HG03159 (cell line): ENCODE measurements around the gene KRTAP10-1.

Source experiments
- ATAC-seq: cut with Tn5 transposase; IDR thresholded peaks from one replicate; pipeline ENCODE4 v1.9.1; 2021; ENCODE audit warnings: mild to moderate bottlenecking, moderate library complexity; ENCODE audit not compliant: unreplicated experiment

Gene KRTAP10-1

DNA sequence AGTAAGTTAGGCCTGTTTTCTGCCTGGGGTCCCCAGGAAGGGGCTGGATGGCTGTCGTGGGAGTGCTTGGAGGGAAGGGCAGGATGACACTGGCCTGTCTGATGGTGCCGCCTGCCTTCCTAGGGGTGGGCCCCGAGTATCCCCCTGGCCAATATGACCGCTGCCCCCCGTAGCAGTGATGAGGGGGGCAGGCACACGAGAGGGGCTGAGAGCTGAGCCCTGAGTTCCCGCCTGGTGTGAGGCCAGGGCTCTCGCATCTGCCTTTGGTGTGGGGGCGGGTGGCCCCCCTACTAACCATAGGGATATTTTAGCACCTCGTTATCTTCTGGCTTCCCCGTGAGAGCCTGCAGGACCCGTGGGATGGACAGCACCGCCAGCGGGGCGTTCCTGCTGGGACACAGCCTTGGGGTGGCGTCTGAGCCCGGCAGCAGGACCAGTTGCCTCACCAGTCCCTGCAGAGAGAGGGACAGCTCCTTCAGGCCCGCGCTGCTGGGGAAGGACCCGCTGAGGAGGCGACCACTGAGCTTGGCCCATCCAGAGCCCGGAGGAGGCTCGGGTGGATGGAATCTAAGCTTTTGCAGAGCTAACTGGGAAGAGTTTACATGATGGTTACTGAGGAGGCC lies 10.4 kb downstream of the KRTAP10-1 start:
- ATAC-seq, result no peak

DNA sequence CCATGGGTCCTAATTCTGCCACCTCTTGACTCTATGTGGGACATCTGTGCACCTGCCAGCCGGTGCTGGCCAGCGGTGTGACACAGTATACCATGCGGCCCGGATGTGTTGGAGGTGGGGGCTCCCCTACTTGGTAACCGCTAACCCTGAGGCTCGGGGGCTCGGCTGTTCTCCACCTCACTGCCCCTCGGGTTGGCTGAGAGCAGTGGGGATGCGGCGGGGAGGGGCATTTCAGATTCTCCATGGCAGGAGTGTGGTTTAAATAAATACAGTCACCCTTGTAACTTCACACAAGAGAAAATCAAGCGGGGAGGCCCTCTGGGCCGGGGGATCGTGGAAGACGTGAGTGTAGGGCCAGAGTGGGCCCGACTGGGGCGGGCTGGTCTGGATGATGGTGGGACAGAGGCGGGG lies 11.0 kb downstream of the KRTAP10-1 start:
- ATAC-seq, result no peak

DNA sequence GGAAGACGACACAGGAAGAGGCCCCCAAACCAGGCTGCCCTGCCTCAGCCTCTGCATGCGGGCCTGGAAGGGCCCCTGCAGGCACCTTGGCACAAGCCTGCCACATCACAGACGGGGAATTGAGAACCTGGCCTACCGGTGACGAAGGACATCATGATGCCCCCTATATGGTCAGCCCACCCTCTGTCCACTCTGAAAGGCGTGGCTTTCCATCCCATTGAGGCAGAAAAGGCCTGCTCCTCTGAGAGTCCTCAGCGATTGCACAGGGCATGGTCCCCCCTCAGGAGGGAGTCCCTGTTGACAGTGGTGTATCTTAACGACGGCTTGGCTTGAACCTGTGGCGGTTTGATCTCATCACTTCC lies 11.4 kb downstream of the KRTAP10-1 start:
- ATAC-seq, result no peak

DNA sequence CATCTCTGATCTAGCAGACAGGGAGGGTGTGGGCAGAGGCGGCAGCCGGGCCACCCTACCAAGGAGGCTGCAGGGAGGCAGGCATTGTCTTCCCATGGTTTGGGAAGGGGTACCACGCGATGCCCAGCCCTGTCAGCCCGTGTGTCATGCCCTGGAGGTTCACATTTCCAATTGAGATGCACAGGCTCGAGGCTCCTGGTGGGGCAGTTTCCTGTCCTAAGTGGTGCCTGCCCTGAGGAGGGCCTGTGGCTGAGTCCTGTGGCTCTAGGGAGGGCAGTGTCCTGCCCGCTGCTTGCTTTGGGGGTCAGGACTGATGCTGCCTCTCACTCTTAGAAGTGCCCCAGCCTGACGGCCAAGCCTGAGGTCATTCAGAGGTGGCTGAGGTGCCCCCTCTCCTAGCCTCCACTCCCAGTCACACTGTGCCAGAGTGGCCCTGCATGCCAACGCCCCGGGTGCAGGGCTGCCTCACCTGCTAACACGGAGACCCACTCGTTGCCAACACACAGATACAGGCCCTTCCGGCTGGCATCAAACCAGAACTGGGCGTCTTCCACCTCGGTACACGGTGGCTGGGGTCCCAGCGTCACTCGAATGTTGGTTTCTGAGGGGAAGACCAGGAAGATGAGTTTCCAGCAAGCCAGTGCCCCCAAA lies 11.9 kb downstream of the KRTAP10-1 start:
- ATAC-seq, result no peak

DNA sequence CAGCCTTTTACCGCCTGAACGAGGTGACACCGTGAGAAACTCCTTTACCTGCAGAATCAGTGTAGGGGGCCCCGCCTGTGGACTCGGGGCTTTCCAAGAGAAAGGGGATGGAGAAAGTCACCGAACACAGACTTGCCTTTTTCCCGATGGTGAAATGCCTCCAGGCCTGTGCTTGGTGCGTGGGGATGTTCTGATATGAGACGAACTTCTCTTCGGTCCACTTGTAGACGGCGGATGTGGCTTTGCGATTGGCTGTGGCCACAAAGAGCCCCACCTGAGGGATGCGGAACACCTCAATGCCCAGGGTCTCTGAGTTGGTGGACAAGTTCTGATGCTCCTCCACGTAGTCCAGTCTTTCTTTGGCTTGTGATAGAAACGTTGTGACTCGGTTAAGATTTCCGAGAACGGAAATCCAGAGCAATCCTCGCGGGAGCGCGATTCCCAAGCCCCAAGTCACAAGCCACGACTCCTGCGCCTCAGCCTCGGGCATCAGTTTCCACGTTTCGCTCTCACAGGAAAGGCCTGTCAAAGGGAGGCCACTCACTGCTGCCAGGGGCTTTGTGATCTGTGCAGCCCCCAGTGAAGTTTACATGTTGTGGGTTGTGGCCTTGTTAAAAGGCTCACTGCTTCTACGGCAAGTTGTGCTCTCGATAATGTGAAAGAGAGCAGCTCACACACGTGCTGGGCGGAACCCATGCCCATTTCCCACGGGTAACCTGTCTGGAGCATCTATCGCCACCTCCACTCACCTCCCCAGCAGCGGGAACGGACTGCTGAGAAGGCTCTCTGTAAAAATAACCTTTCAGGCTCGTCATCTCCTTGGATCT lies 12.6 kb downstream of the KRTAP10-1 start:
- no peak for ATAC-seq

DNA sequence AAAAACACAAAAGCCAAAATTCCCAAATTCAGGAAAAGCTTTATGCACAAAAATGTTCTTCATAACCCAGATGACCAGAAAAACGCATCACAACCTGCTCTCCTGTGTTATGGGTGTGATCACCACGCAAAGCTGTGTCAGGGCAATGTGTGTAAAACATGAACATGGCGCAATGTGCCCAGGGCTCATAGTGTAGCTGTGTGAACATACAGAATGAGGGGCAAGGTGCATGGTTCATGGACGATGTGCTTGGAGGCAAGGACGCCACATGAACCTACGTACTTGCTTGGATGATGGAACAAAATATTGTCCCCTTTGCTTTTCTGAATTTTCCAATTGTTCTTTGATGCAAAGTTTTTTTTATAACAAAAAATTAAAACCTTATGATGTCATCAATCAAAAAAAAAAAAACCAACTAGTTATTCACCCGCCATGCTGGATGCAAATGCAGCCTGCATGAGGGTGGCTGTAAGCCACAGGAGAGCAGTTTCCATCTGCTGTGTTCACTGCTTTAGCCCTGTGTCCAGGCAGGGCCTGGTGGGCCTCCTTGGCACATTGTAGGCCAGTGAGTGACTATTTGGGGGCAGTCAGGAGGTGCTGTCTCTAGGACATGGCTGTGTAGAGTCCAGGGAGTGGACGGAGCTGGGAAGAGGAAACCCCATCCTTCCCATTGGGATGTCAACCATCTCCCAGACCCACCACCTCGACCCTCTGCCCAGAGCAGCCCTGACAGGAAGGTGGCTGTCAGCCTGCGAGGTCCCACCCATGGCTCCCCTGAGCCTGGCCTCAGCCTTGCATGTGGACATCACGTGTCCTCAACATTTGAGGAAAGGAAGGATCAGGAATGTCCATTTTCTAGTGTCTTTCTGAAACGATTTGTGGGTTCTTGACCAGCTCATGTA lies 13.6 kb downstream of the KRTAP10-1 start:
- ATAC-seq, result no peak

DNA sequence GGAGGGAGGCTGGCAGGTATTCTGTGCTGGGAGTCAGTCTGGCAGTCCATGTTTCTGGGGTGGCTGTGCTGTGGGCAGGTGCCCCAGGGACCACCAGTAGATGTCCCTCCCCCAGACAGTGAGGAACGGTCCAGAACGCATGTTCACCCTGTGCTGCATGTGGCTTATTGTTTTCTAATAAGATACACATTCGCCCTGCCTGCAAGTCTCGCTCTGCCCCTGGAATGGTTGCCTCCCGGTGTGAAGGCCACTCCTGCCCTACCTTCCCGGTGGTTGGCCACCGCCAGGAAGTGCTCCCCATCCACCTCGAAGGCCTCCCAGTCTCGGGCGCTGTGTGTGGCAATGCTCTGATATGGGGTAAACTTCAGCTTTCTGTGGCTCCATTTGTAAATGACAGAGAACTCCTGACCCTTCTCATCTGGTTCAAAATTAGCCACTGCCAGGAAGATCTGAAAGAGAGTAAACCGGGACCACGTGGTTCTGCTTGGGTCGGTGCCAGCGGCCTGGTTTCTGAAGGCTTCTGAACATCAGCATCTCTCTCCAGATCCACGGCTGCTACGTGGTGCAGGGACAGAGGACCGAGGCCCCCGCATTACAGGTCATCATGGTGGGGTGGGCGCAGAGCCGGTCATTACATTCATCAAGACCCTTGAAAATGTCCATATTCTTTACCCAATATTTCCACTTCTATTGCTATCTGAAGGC lies 14.5 kb downstream of the KRTAP10-1 start:
- ATAC-seq, result no peak

DNA sequence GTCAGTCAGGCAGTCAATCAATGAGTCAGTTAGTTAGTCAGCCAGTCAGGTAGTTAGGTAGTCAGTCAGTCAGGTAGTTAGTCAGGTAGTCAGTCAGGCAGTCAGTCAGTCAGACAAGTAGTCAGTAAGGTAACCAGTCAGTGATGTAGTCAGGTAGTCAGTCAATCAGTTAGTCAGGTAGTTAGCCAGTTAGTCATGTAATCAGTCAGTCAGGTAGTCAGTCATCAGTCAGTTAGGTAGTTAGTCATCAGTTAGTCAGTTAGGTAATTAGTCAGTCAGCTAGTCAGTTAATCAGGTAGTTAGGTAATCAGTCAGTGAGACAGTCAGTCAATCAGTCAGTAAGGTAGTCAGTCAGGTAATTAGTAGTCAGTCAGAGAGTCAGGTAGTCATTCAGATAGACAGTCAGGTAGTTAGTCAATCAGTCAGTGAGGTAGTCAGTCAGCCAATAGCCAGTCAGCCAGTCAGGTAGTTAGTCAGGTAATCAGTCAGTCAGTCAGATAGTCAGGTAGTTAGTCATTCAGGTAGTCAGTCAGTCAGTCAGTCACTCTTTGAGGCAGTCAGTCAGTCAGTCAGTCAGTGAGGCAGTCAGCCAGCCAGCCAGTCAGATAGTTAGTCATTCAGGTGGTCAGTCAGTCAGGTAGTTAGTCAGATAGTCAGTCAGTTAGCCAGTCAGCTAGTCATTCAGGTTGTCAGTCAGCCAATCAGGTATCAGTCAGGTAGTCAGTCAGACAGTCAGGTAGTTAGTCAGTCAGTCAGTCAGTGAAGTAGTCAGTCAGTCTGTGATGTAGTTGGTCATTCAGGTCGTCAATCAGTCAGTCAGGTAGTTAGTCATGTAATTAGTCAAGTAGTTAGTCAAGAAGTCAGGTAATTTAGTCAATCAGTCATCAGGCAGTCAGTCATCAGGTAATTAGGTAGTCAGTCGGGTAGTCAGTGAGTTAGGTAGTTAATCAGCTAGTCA lies 15.3 kb downstream of the KRTAP10-1 start:
- no peak for ATAC-seq

DNA sequence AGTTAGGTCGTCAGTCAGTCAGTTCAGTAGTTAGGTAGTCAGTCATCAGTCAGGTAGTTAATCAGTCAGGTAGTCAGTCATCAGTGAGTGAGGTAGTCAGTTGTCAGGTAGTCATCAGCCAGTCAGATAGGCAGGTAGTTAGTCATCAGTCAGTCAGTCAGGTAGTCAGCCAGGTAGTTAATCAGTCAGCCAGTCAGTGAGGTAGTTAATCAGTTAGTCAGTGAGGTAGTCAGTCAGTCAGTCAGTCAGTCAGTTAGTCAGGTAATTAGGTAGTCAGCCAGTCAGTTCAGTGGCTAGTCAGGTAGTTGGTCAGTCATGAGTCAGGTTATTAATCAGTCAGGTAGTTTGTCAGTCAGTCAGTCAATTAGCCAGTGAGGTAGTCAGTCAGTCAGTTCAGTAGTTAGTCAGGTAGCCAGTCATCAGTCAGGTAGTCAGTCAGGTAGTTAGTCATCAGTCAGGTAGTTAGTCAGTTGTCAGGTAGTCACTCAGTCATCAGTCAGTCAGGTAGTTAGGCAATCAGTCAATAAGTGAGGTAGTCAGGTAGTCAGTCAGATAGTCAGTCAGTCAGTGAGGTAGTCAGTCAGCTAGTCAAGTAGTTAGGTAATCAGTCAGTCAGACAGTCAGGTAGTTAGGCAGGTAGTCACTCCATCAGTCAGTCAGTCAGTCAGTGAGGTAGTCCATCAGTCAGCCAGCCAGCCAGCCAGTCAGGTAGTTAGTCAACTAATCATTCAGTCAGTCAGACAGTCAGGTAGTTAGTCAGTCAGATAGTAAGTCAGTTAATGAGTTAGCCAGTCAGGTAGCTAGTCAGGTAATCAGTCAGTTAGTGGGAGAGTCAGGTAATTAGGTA lies 16.2 kb downstream of the KRTAP10-1 start:
- no peak for ATAC-seq

DNA sequence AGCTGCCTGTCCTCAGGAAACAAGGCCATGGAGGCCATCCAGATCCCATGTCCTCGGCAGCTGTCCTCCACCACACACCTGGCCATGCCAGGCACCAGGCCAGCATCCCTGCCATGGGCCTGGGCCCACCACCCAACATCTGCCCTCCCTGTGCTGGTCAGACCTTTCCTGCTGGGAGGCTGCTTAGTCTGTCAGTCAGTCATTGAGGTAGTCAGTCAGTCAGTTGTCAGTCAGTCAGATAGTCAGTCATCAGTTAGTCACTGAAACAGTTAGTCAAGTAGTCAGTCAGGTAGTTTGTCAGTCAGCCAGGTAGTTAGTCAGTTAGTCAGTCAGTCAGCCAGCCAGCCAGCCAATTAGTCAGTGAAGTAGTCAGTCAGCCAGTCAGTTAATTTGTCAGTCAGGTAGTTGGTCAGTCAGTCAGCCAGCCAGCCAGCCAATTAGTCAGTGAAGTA lies 17.2 kb downstream of the KRTAP10-1 start:
- no peak for ATAC-seq

DNA sequence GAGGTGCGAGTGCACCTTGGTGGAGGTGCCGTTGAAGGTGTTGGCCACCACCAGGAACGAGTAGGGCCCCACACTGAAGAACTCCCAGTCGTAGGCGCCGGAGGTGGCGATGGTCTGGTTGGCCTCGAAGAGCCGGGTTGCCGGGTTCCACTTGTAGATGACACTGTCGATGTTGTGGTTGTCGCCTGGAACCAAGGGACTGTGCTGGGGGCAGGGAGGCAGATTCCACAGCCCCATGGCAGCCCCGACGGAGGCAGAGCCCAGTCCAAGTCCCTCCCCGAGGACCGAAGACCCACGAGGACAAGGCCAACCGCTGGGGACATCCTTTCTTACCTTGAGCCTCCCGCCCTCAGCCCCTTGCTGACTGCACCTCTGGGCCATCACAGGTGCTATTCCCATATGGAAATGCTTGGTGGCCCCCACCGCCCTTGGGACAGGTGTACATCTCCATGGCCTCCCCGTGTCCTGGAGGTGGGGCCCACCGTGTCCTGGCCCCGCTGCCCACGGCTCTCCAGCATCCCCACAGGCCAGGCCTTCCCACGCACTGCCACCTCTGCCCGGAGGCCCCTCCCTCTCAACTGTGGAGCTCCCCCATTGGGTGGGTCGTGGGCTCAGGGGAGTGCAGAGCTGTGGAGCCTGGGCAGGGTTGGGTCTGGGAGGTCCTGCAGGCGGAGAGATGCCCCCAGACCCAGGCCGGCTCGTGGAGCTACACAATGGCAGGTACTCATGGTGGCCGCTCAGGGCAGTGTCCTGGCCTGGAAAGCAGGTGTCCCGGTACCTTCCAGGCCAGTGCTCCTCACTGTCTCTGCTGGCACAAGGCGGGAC lies 17.9 kb downstream of the KRTAP10-1 start:
- no peak for ATAC-seq

DNA sequence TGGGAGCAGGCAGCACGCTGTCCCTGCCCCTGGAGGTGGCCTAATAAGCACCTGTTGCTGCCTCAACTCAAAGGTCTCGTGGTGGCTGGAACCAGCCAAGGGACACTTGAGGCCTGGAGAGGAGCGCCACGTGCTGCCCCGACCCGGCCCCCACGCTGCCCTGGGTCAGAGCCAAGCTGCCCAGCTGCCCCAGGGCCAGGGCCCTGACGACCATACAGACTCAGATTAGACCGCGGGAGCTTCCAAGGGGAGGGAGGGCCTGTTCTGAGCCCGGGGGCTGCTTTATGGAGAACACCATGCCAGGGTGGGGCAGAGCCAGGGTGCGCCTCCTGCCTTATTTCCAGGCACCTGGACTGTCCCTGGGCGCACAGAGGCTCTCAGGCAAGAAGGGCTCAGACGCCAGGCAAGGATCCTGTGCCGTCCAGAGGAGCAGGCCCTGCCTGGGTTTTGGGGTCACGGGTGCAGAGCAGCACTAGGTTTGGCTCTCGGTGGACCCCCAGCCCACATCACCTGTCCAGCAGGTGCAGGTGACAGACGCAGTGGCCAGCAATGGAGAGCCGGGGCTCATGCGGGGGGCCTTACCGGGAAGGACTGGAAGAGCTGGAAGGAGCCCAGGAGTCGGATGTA lies 18.6 kb downstream of the KRTAP10-1 start:
- no peak for ATAC-seq

DNA sequence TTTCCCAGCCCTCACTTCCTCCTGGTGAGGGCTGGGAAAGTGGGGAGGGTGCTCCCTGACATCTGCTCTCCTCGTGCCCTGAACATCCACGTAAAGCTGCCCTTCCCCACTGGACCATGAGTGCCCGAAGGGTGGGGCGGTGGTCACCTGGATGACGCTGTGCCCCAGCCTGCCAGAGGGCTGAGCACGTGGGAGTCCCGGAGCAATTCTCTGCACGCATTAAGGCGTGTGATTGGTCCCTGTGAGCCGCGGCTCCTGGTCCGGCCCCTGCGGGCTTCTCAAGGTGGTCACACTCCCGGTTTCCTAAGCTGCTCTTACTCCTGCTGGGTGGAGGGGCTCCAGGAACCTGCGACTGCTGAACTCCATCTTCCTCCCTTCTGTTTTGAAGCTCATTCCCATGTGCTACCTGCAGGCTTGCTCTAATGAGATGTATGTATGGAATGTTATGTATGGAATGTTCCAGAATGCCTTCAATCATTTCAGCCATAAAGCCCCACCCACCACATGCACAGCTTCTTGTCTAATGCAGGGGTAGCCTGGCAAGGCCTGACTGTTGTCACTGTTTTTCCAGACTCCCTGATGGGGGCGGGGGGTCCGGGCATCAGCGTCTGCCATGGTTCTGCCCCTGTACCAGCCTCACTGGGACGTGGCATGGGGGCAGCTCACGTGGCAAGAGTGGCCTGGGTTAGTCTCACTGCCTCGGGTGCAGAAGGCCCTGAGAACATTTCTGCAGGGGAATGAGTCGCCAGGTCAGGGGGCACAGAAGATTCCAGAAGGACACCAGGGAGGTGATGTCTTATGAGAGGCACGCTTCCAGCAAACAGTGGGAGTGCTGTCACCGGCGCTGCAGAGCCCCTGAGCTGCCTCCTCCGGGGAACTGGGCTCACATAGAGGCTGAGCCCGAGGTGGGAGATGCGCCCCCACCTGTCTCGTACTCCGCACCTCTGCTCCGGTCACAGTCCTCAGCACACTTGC lies 19.4 kb downstream of the KRTAP10-1 start:
- no peak for ATAC-seq

DNA sequence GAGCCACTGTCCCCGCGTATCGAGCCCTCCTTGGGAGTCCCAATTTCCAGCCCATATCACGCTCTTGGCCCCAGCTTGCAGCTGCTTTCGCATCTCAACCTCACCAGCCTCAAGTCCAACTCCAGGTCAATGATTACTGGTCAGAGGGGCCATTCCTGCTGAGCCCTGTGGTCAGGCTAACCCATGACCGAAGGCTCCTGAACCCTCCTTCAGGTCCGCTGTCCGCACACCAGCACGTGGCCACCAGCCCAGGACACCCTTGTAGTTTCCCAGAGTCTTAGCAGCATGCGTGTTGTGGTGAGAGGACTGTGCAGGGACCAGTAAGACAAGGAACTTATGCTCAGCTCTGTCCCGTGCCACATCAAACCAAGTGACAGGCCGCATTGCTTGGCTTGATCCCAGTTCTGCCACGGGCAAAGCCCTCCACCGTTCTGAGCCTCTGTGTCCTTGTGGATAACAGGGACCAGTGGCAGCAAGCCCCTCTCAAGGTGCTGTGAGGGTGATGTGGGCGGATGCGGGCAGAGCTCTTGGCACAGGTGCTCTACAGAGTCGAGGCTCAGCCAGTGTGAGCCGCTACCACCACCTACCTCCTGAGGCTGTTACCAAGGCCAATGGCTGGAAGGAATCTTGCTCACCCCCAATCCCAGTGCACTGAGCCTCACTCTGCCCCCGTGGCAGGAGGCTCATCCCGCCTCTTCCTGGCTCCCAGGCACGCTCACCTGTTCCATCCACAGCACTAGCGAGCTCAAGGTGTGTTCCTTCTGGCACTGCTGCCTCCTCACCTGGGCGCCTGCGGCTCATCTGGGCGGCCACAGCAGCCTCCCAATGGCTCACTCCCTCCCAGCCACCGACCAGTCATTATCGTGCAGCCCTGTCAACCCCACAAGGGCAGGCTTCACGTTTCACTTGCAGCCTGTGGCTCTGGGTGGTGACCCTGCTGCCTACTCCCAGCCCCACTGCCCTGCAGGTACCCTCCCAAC lies 20.4 kb downstream of the KRTAP10-1 start:
- no peak for ATAC-seq

DNA sequence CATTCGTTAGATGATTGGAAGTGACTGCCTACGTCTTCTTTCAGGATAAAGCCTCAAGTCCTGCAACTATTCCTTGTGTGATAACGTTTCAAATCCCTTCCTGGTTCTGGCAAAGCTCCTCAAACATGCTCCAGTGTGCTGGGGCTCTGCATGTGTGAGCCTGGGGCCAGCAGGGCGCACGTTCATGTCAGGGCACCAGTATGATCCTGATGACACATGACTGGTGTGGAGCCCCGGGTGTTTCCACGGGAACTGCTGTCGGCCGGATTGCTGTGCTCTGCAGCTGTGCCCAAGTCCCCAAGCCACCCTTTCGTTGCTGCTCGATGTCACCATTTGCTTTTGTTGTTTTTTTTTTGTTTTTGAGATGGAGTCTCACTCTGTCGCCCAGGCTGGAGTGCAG lies 21.3 kb downstream of the KRTAP10-1 start:
- ATAC-seq, result no peak
